Stimulated activated CD4-positive, alpha-beta T cell treated with anti-CD3 and anti-CD28 coated beads, Interleukin-15, amount 100 ng/mL, for 1 hour (primary cell): ENCODE data around the gene OTX2.

ENCODE experiments used
- DNase-seq, 2 donors: peaks; one replicate each; pipeline ENCODE4 v3.0.0-alpha.2; 2020; ENCODE audit warnings: low read depth in 1 of 2, low spot score in 1 of 2

Gene OTX2

GRCh38 chr14:56810147-56810719, at the start of gene OTX2:
Gene OTX2, minus strand, starts transcription at chr14:56810479. Its CDS starts 5,023 bp downstream, at chr14:56805456.
- DNase-seq: no peak

GRCh38 chr14:56858422-56858821, 48.1 kb upstream of the OTX2 start:
- DNase-seq: no peak

GRCh38 chr14:56857216-56857615, 46.9 kb upstream of the OTX2 start:
- DNase-seq: no peak

- no peak for DNase-seq
Observed at GRCh38 chr14:56855891-56856461, 45.7 kb upstream of the OTX2 start.

GRCh38 chr14:56854325-56854724, 44.0 kb upstream of the OTX2 start:
- DNase-seq: no peak

GRCh38 chr14:56846970-56847930, 37.0 kb upstream of the OTX2 start:
- DNase-seq: no peak

GRCh38 chr14:56844406-56845002, 34.2 kb upstream of the OTX2 start:
- DNase-seq: no peak

- no peak for DNase-seq
Observed at GRCh38 chr14:56841611-56842010, 31.3 kb upstream of the OTX2 start.

GRCh38 chr14:56840221-56840620, 29.9 kb upstream of the OTX2 start:
- DNase-seq: no peak

- no peak for DNase-seq
Observed at GRCh38 chr14:56829151-56829550, 18.9 kb upstream of the OTX2 start.

- no peak for DNase-seq
Observed at GRCh38 chr14:56826214-56826613, 15.9 kb upstream of the OTX2 start.

- DNase-seq: no peak
Observed at GRCh38 chr14:56821805-56822610, 11.7 kb upstream of the OTX2 start.

- DNase-seq: no peak
Observed at GRCh38 chr14:56821177-56821576, 10.9 kb upstream of the OTX2 start.

- no peak for DNase-seq
Observed at GRCh38 chr14:56817396-56817921, 7.2 kb upstream of the OTX2 start.

GRCh38 chr14:56816574-56817391, 6.5 kb upstream of the OTX2 start:
- DNase-seq: no peak

- no peak for DNase-seq
Observed at GRCh38 chr14:56815745-56816144, 5.5 kb upstream of the OTX2 start.

GRCh38 chr14:56814969-56815700, 4.9 kb upstream of the OTX2 start:
- no peak for DNase-seq

GRCh38 chr14:56814519-56814959, 4.3 kb upstream of the OTX2 start:
- DNase-seq: no peak

- DNase-seq: no peak
Observed at GRCh38 chr14:56813143-56813551, 2.9 kb upstream of the OTX2 start.
